ENCODE data around the gene GAS2.

- TF ChIP-seq ZNF768 (tag by site-specific recombination; IDR thresholded peaks at IDR 0.05) (no peak), ZNF302 (tag by site-specific recombination; IDR thresholded peaks at IDR 0.05; ENCODE audit: low read depth) (no peak), ZNF561 (tag by site-specific recombination; IDR thresholded peaks at IDR 0.05; ENCODE audit: borderline replicate concordance) (no peak), CTCF (tag by site-specific recombination; IDR thresholded peaks at IDR 0.05) (no peak), ZNF354C (tag by site-specific recombination; IDR thresholded peaks at IDR 0.05; ENCODE audit: borderline replicate concordance, low read depth) (no peak), ZFHX2 (tag by site-specific recombination; conservative IDR thresholded peaks at IDR 0.05) (no peak), YY1 (tag by site-specific recombination; IDR thresholded peaks at IDR 0.05) (no peak), ZNF791 (tag by site-specific recombination; IDR thresholded peaks at IDR 0.05) (no peak), ZNF660 (tag by site-specific recombination; IDR thresholded peaks at IDR 0.05) (no peak), ZNF704 (tag by site-specific recombination; IDR thresholded peaks at IDR 0.05) (no peak), ZBTB7A (tag by site-specific recombination; IDR thresholded peaks at IDR 0.05; ENCODE audit: low read depth) (no peak), OSR2 (tag by site-specific recombination; IDR thresholded peaks at IDR 0.05) (no peak), SETDB1 (IDR thresholded peaks at IDR 0.05; ENCODE audit: insufficient read length, low read length) (no peak), ZNF596 (tag by site-specific recombination; IDR thresholded peaks at IDR 0.05) (no peak)
These were observed 134.1 kb downstream of the GAS2 start for GRCh38 chr11:22800482-22800881.
